ENCODE measurements around the gene RDX. TPM values are rescaled to one million over a fixed set of nuclear protein-coding genes. Genes with fewer than 3 reads are reported as not detected.

RDX gene
- total and polyA plus RNA-seq, 4 experiments from 2014 or later: 14.3 to 26.5 (median 20.5) TPM

DNA sequence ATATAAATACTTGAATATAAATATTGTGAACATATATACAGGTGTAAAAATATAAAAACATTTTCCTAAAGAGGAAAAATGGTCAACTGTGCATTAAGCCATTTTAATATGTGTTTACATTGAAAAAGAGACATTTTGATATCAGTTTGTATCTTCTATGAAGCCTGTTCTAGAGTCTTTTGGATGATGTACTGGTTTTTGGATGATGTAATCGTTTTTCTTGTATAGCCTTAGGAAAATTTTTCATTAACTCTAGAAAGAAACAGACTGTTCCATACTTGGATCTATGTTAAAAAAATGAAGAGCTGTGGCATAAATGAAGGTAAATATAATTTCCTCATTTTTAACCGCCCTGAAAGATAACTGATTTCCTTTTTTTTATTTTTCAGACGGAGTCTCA, 39.6 kb upstream of the RDX start:
- Mint-ChIP-seq H3K4me1 (peaks cover 0 to 5% (median under 1%) of the 10 kb centered on the region in 4 donors), H3K27me3 (no peaks in the 10 kb centered on the region), H3K27ac (no peak overlapping the region), H3K9me3 (no peaks in the 10 kb centered on the region), H3K36me3 (no peaks in the 10 kb centered on the region), H3K4me3 (no peak overlapping the region)
- no peak overlapping the region for H3K4me3 ChIP-seq (ENCODE audit: low read length in 2 of 2)
- no peaks in the 10 kb centered on the region for H3K27me3 ChIP-seq (ENCODE audit: insufficient read depth, low read length)
- H3K9me3 ChIP-seq (ENCODE audit: control insufficient read depth in 1 of 2, low read length in 2 of 2): no peaks in the 10 kb centered on the region
- CTCF ChIA-PET (ENCODE audit: partially characterized antibody): no interaction called here
- no peaks in the 10 kb centered on the region for H3K36me3 ChIP-seq (ENCODE audit: insufficient read depth, low read length)
- DNase-seq: no peak
- POLR2A ChIA-PET (ENCODE audit: partially characterized antibody): no interaction called here
- intact Hi-C loops (cut with micrococcal nuclease): no loop called here
- no peaks in the 10 kb centered on the region for H3K4me1 ChIP-seq (ENCODE audit: insufficient read depth, low read length)
- no peak overlapping the region for H3K27ac ChIP-seq (ENCODE audit: low read depth, low read length)

GRCh38 chr11:110335358-110335757, 38.9 kb upstream of the RDX start:
- CTCF ChIA-PET (ENCODE audit: partially characterized antibody): no interaction called here
- DNase-seq: no peak
- Histone ChIP-seq H3K36me3 (ENCODE audit: insufficient read depth, low read length) (no peaks in the 10 kb centered on the region), H3K4me1 (ENCODE audit: insufficient read depth, low read length) (no peaks in the 10 kb centered on the region), H3K9me3 (ENCODE audit: control insufficient read depth in 1 of 2, low read length in 2 of 2) (no peaks in the 10 kb centered on the region), H3K4me3 (ENCODE audit: low read length in 2 of 2) (no peak overlapping the region), H3K27me3 (ENCODE audit: insufficient read depth, low read length) (no peaks in the 10 kb centered on the region), H3K27ac (ENCODE audit: low read depth, low read length) (no peak overlapping the region)
- peaks cover 0 to 5% (median 1%) of the 10 kb centered on the region in 4 donors for H3K4me1 Mint-ChIP-seq
- intact Hi-C loops (cut with micrococcal nuclease): no loop called here
- no peak overlapping the region for H3K4me3 Mint-ChIP-seq
- POLR2A ChIA-PET (ENCODE audit: partially characterized antibody): no interaction called here
- H3K9me3 Mint-ChIP-seq: peaks cover 0 to 1% (median 0%) of the 10 kb centered on the region in 8 donors
- H3K27ac Mint-ChIP-seq: no peak overlapping the region
- H3K27me3 Mint-ChIP-seq: no peaks in the 10 kb centered on the region
- H3K36me3 Mint-ChIP-seq: no peaks in the 10 kb centered on the region

GRCh38 chr11:110331626-110332025, 35.2 kb upstream of the RDX start:
- Mint-ChIP-seq H3K36me3 (peaks cover 0 to 4% of the 10 kb centered on the region in 2 donors), H3K27ac (no peak overlapping the region), H3K27me3 (peaks cover 0 to 2% of the 10 kb centered on the region in 2 donors), H3K4me3 (no peak overlapping the region), H3K9me3 (peaks cover 0 to 18% (median 7%) of the 10 kb centered on the region in 8 donors), H3K4me1 (peaks cover 11 to 23% (median 18%) of the 10 kb centered on the region in 4 donors)
- Histone ChIP-seq H3K4me3 (ENCODE audit: low read length in 2 of 2) (no peak overlapping the region), H3K27me3 (ENCODE audit: insufficient read depth, low read length) (no peaks in the 10 kb centered on the region), H3K27ac (ENCODE audit: low read depth, low read length) (no peak overlapping the region), H3K36me3 (ENCODE audit: insufficient read depth, low read length) (no peaks in the 10 kb centered on the region), H3K9me3 (ENCODE audit: control insufficient read depth in 1 of 2, low read length in 2 of 2) (no peaks in the 10 kb centered on the region), H3K4me1 (ENCODE audit: insufficient read depth, low read length) (peaks cover 6% of the 10 kb centered on the region)
- ChIA-PET CTCF (ENCODE audit: partially characterized antibody) (interaction anchor here (1.3 kb wide), 1 partner anchor 80 kb away, joined by 3 read pairs; no protein-coding TSS in a partner anchor), POLR2A (ENCODE audit: partially characterized antibody) (no interaction called here)
- intact Hi-C loops (cut with micrococcal nuclease): no loop called here
- DNase-seq: no peak

DNA sequence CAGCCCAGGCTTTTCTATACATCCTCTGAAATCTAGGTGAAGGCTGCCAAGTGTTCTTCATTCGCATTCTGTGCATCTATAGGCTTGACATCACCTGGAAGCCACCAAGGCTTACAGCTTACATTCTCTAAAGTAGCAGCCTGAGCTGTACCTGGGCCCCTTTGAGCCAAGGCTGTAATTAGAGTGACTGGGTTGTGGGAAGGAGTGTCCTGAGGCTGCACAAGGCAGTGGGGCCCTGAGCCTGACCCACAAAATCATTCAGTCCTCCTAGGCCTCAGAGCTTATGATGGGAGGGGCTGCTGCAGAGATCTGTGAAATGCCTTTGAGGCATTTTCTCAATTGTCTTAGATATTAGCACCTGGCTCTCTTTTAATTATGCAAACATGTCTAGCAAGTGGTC, 33.0 kb upstream of the RDX start:
- H3K4me1 Mint-ChIP-seq: peaks cover 11 to 23% (median 18%) of the 10 kb centered on the region in 4 donors
- intact Hi-C loops (cut with micrococcal nuclease): no loop called here
- H3K9me3 Mint-ChIP-seq: peaks cover 0 to 18% (median 7%) of the 10 kb centered on the region in 8 donors
- H3K36me3 ChIP-seq (ENCODE audit: insufficient read depth, low read length): no peaks in the 10 kb centered on the region
- no peak for DNase-seq
- H3K27me3 ChIP-seq (ENCODE audit: insufficient read depth, low read length): no peaks in the 10 kb centered on the region
- peaks cover 6% of the 10 kb centered on the region for H3K4me1 ChIP-seq (ENCODE audit: insufficient read depth, low read length)
- ChIA-PET POLR2A (ENCODE audit: partially characterized antibody) (no interaction called here), CTCF (ENCODE audit: partially characterized antibody) (interaction anchor here (1.3 to 1.8 kb wide), 4 partner anchors 8 to 128 kb away, joined by 5 to 6 read pairs (median 6); partner anchors contain the start of gene FDX1)
- no peak overlapping the region for H3K4me3 ChIP-seq (ENCODE audit: low read length in 2 of 2)
- H3K9me3 ChIP-seq (ENCODE audit: control insufficient read depth in 1 of 2, low read length in 2 of 2): no peaks in the 10 kb centered on the region
- no peak overlapping the region for H3K27ac ChIP-seq (ENCODE audit: low read depth, low read length)
- peaks cover 0 to 4% of the 10 kb centered on the region in 2 donors for H3K36me3 Mint-ChIP-seq
- peak overlapping the region in 5 of 7 donors; percentile 16 to 96 (median 95) for H3K27ac Mint-ChIP-seq
- H3K4me3 Mint-ChIP-seq: peak overlapping the region in 4 of 8 donors; percentile 88 to 94 (median 92)
- peaks cover 0 to 2% of the 10 kb centered on the region in 2 donors for H3K27me3 Mint-ChIP-seq

DNA sequence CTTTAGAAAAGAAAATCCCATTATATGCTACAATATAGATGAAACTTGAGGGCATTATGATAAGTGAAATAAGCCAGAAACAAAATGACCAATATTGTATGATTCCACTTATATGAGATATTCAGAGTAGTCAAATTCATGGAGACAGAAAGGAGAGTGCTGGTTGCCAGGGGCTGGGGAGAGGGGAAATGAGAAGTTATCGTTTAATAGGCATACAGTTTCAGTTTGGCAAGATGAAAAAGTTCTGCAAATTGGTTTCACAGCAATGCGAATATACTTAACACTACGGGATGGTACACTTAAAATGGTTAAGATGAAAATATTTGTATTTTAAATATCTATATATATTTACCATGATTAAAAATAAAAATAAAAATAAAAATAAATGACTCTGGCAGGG, 31.1 kb upstream of the RDX start:
- peaks cover 11 to 23% (median 18%) of the 10 kb centered on the region in 4 donors for H3K4me1 Mint-ChIP-seq
- Histone ChIP-seq H3K36me3 (ENCODE audit: insufficient read depth, low read length) (no peaks in the 10 kb centered on the region), H3K4me1 (ENCODE audit: insufficient read depth, low read length) (peaks cover 6% of the 10 kb centered on the region), H3K27me3 (ENCODE audit: insufficient read depth, low read length) (no peaks in the 10 kb centered on the region), H3K27ac (ENCODE audit: low read depth, low read length) (no peak overlapping the region), H3K4me3 (ENCODE audit: low read length in 2 of 2) (no peak overlapping the region), H3K9me3 (ENCODE audit: control insufficient read depth in 1 of 2, low read length in 2 of 2) (no peaks in the 10 kb centered on the region)
- H3K27ac Mint-ChIP-seq: peak overlapping the region in 5 of 7 donors; percentile 3 to 95 (median 69)
- peaks cover 0 to 4% of the 10 kb centered on the region in 2 donors for H3K36me3 Mint-ChIP-seq
- ChIA-PET POLR2A (ENCODE audit: partially characterized antibody) (no interaction called here), CTCF (ENCODE audit: partially characterized antibody) (no interaction called here)
- peaks cover 0 to 18% (median 7%) of the 10 kb centered on the region in 8 donors for H3K9me3 Mint-ChIP-seq
- peak overlapping the region; percentile 43 to 94 (median 78) for H3K4me3 Mint-ChIP-seq
- intact Hi-C loops (cut with micrococcal nuclease): no loop called here
- DNase-seq: no peak
- H3K27me3 Mint-ChIP-seq: peaks cover 0 to 2% of the 10 kb centered on the region in 2 donors

DNA sequence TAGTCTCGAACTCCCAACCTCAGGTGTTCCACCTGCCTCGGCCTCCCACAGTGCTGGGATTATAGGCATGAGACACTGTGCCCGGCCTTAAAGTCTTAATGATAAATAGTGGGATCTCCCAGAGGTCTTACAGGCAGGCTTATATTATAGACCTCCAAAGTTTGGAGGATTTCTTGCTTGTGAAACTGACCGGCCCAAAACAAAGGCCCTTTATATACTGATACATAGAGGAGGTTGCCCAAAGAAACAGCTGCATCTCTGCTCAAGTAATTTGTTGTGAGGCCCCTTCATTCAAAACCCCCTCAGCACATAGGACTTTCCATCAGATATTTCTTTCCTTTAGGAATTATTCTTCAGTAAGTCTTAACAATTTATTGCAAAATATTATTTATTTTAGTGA, 27.4 kb upstream of the RDX start:
- POLR2A ChIA-PET (ENCODE audit: partially characterized antibody): no interaction called here

GRCh38 chr11:110319501-110319900, 23.1 kb upstream of the RDX start:
- Mint-ChIP-seq H3K4me3 (no peak overlapping the region), H3K9me3 (no peaks in the 10 kb centered on the region), H3K36me3 (no peaks in the 10 kb centered on the region), H3K4me1 (no peaks in the 10 kb centered on the region), H3K27ac (no peak overlapping the region), H3K27me3 (no peaks in the 10 kb centered on the region)
- intact Hi-C loops (cut with micrococcal nuclease): no loop called here
- Histone ChIP-seq H3K4me3 (ENCODE audit: low read length in 2 of 2) (no peak overlapping the region), H3K4me1 (ENCODE audit: insufficient read depth, low read length) (no peaks in the 10 kb centered on the region), H3K27me3 (ENCODE audit: insufficient read depth, low read length) (no peaks in the 10 kb centered on the region), H3K27ac (ENCODE audit: low read depth, low read length) (no peak overlapping the region), H3K36me3 (ENCODE audit: insufficient read depth, low read length) (no peaks in the 10 kb centered on the region), H3K9me3 (ENCODE audit: control insufficient read depth in 1 of 2, low read length in 2 of 2) (no peaks in the 10 kb centered on the region)
- ChIA-PET CTCF (ENCODE audit: partially characterized antibody) (no interaction called here), POLR2A (ENCODE audit: partially characterized antibody) (no interaction called here)
- DNase-seq: no peak

More for the DNA sequence above, 27.4 kb upstream of the RDX start:
- CTCF ChIA-PET (ENCODE audit: partially characterized antibody): no interaction called here
- H3K27ac Mint-ChIP-seq: no peak overlapping the region
- Histone ChIP-seq H3K27ac (ENCODE audit: low read depth, low read length) (no peak overlapping the region), H3K36me3 (ENCODE audit: insufficient read depth, low read length) (no peaks in the 10 kb centered on the region), H3K9me3 (ENCODE audit: control insufficient read depth in 1 of 2, low read length in 2 of 2) (no peaks in the 10 kb centered on the region), H3K27me3 (ENCODE audit: insufficient read depth, low read length) (no peaks in the 10 kb centered on the region), H3K4me3 (ENCODE audit: low read length in 2 of 2) (no peak overlapping the region), H3K4me1 (ENCODE audit: insufficient read depth, low read length) (peaks cover 6% of the 10 kb centered on the region)
- DNase-seq: no peak
- H3K36me3 Mint-ChIP-seq: peaks cover 0 to 4% of the 10 kb centered on the region in 2 donors
- no peak overlapping the region for H3K4me3 Mint-ChIP-seq
- peaks cover 0 to 2% of the 10 kb centered on the region in 2 donors for H3K27me3 Mint-ChIP-seq
- intact Hi-C loops (cut with micrococcal nuclease): no loop called here
- peaks cover 9 to 15% (median 12%) of the 10 kb centered on the region in 4 donors for H3K4me1 Mint-ChIP-seq
- peaks cover 0 to 6% (median 4%) of the 10 kb centered on the region in 8 donors for H3K9me3 Mint-ChIP-seq
